Glutamatergic neuron (in vitro differentiated cells): ENCODE data around the gene CLIP2. TPM values are rescaled to one million over a fixed set of nuclear protein-coding genes. Genes with fewer than 3 reads are reported as not detected.
A peak's percentile ranks its signal among the peaks of the same experiment; 100 is the strongest.
"Not testable (repeated sequence)": the region's sequence is repeated elsewhere in the genome, so short reads cannot be mapped to it uniquely, and the experiment has no call there.

Source experiments
- DNase-seq: peaks from one replicate; pipeline ENCODE4 v3.0.0; 2022
- H3K27ac Mint-ChIP-seq: one replicate; pipeline ENCODE4 v1.8.0; 2020; ENCODE audit warnings: mild to moderate bottlenecking, mixed read lengths, inconsistent platforms; ENCODE audit not compliant: unreplicated experiment
- H3K27me3 Mint-ChIP-seq: one replicate; pipeline ENCODE4 v1.8.0; 2020; ENCODE audit warnings: mild to moderate bottlenecking, moderate library complexity, mixed read lengths, inconsistent platforms; ENCODE audit not compliant: unreplicated experiment
- H3K36me3 Mint-ChIP-seq: one replicate; pipeline ENCODE4 v1.8.0; 2020; ENCODE audit warnings: mild to moderate bottlenecking, mixed read lengths, inconsistent platforms; ENCODE audit not compliant: unreplicated experiment
- H3K4me1 Mint-ChIP-seq: one replicate; pipeline ENCODE4 v1.8.0; 2020; ENCODE audit warnings: mild to moderate bottlenecking, low read depth, mixed read lengths, inconsistent platforms; ENCODE audit not compliant: unreplicated experiment
- H3K4me3 Mint-ChIP-seq: one replicate; pipeline ENCODE4 v1.8.0; 2020; ENCODE audit warnings: mild to moderate bottlenecking, mixed read lengths, inconsistent platforms; ENCODE audit not compliant: unreplicated experiment
- H3K9me3 Mint-ChIP-seq: one replicate; pipeline ENCODE4 v1.8.0; 2020; ENCODE audit warnings: mild to moderate bottlenecking, moderate library complexity, mixed read lengths, inconsistent platforms; ENCODE audit not compliant: unreplicated experiment
- total RNA-seq: library from RNA; stranded (reverse); fragmentation: NEBNext Ultra II Directional; extraction: Animal tissue kit (Norgen Biotek cat#: 25700); gene quantifications from one replicate; pipeline ENCODE4 v1.2.1, GENCODE V29; 2021; ENCODE audit not compliant: unreplicated experiment
- TF ChIP-seq, protein P1 (sequence below): fragments of 200-600 bp; sonication (generic); IDR thresholded peaks from one replicate; pipeline ENCODE4 v1.5.0; 2021; ENCODE audit not compliant: partially characterized antibody, unreplicated experiment

CLIP2 gene
- total RNA-seq, 1 donor from 2014 or later = 96.1 TPM

DNA sequence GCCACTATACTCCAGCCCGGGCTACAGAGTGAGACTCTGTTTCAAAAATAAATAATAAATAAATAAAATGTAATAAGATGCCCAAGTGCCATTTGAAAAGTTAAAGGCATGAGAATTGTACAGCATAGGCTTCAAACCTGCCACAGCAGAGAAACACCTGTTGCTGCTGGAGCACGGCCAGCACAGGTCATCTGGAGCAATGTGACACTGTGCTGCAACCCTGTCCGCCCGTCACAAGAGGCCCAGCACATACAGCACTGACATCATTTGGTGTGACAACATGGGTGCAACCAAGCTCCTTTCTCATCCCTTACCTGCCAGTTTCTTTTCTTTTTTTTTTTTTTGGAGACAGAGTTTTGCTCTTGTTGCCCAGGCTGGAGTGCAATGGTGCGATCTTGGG, 36.3 kb upstream of the CLIP2 start:
- H3K4me3 Mint-ChIP-seq = peak overlapping the region; percentile 55
- peaks cover 9% of the 10 kb centered on the region for H3K27me3 Mint-ChIP-seq
- H3K4me1 Mint-ChIP-seq = no peaks in the 10 kb centered on the region
- no peak overlapping the region for H3K27ac Mint-ChIP-seq
- peaks cover 6% of the 10 kb centered on the region for H3K9me3 Mint-ChIP-seq
- no peaks in the 10 kb centered on the region for H3K36me3 Mint-ChIP-seq
- DNase-seq = no peak
- TF ChIP-seq, protein P1, sequence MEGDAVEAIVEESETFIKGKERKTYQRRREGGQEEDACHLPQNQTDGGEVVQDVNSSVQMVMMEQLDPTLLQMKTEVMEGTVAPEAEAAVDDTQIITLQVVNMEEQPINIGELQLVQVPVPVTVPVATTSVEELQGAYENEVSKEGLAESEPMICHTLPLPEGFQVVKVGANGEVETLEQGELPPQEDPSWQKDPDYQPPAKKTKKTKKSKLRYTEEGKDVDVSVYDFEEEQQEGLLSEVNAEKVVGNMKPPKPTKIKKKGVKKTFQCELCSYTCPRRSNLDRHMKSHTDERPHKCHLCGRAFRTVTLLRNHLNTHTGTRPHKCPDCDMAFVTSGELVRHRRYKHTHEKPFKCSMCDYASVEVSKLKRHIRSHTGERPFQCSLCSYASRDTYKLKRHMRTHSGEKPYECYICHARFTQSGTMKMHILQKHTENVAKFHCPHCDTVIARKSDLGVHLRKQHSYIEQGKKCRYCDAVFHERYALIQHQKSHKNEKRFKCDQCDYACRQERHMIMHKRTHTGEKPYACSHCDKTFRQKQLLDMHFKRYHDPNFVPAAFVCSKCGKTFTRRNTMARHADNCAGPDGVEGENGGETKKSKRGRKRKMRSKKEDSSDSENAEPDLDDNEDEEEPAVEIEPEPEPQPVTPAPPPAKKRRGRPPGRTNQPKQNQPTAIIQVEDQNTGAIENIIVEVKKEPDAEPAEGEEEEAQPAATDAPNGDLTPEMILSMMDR = no peak

DNA sequence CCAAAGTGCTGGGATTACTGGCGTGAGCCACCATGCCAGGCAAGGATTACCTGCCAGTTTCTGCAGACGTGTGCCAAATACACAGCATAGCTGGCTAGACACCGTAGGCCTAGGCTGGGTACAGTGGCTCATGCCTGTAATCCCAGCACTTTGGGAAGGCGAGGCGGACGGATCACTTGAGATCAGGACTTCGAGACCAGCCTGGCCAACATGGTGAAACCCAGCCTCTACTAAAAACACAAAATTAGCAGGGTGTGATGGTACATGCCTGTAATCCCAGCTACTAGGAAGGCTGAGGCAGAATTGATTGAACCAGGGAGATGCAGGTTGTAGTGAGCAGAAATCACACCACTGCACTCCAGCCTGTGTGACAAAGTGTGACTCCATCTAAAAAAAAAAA, 35.9 kb upstream of the CLIP2 start:
- Mint-ChIP-seq H3K4me1 (no peaks in the 10 kb centered on the region), H3K27ac (no peak overlapping the region), H3K36me3 (no peaks in the 10 kb centered on the region), H3K4me3 (peak overlapping the region; percentile 90), H3K27me3 (peaks cover 9% of the 10 kb centered on the region), H3K9me3 (peaks cover 6% of the 10 kb centered on the region)
- DNase-seq = no peak
- TF ChIP-seq, protein P1 = no peak

DNA sequence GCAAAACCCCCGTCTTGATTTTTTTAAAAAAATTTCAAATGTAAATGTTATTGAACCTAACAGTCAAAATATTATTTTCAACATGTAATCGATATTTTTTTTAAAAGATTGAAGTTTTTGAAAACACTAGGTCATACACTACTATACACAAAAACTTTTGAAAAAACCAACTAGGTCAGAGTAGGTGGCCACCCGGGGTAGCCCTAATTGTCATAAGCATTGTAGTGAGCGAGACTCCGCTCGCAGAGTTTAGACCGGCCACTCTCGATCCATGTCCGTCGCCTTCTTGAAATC, 35.4 kb upstream of the CLIP2 start:
- Mint-ChIP-seq H3K27me3 (peaks cover 9% of the 10 kb centered on the region), H3K36me3 (no peaks in the 10 kb centered on the region), H3K27ac (no peak overlapping the region), H3K9me3 (peaks cover 6% of the 10 kb centered on the region), H3K4me1 (no peaks in the 10 kb centered on the region), H3K4me3 (peak overlapping the region; percentile 90)
- DNase-seq = no peak
- TF ChIP-seq, protein P1 = no peak

DNA sequence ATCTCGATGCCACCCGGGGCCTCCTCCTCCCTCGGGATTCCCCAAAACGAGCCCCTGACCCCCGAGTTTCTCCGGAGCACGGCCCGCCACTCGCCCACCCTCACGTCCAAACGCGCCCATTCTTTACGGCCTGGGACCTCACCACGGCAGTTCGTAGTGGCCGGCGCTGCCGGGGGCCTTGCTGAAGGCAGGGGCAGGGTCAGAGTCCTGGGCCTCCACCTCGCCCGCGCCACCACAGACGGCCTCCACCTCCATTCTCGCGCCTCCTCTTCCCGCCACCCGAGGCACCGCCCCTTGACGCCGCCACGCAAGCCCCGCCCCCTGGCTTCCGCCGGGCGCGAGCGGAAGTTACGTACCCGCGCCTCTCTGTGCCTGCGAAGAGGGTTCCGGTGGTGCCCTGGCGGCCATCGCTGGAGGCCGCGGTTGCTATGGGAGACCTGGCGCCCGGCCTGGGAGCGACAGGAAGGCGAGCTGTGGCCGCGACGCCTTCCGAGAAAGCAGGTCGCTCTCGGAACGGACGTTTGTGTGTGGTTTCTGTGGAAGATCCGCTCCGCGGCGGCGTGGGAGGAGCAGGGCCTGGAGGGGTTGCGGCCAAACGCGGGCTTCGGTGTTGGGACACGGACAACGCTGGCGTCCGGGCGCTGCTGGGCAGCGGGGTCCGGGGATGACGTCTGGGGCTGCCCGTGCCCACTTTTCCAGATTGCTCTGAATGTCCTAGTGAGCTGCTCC, 34.9 kb upstream of the CLIP2 start, which contains the start of gene RFC2:
Gene RFC2, minus strand, starts transcription at position 271 of the 729 bp plus-strand sequence. Its CDS starts 16 bp downstream, at position 255.
- no peaks in the 10 kb centered on the region for H3K4me1 Mint-ChIP-seq
- TF ChIP-seq, protein P1 = peak; percentile 57
- H3K27me3 Mint-ChIP-seq = peaks cover 7% of the 10 kb centered on the region
- H3K36me3 Mint-ChIP-seq = no peaks in the 10 kb centered on the region
- peaks cover 6% of the 10 kb centered on the region for H3K9me3 Mint-ChIP-seq
- H3K27ac Mint-ChIP-seq = peak within 1 kb of the TSS; percentile 85
- peak; percentile 98 for DNase-seq
- peak within 1 kb of the TSS; percentile 90 for H3K4me3 Mint-ChIP-seq

DNA sequence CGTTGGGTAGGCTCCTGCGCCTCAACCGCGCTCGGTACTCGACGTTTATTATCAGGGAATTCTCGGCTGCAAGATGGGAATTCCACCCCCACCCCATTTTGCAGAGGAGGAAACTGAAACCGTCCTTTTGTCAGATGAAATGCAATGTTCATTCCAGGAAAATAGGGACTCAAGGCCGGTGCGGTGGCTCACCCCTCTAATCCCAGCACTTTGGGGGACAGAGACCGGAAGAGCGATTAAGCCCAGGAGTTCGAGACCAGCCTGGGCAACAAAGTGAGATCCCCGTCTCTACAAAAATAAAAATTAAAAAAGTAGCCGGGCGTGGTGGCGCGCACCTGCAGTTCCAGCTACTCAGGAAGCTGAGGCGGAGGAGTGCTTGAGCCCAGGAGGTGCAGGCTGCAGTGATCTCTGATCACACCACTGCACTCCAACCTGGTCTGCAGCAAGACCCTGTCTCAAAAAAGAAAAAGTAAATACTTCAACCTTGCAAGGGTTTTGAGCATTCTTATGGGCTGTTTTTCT, 34.3 kb upstream of the CLIP2 start:
- Mint-ChIP-seq H3K9me3 (peaks cover 6% of the 10 kb centered on the region), H3K4me1 (no peaks in the 10 kb centered on the region), H3K27ac (peak overlapping the region; percentile 85), H3K4me3 (peak overlapping the region; percentile 90), H3K36me3 (no peaks in the 10 kb centered on the region), H3K27me3 (peaks cover 7% of the 10 kb centered on the region)
- no peak for DNase-seq
- TF ChIP-seq, protein P1 = no peak

DNA sequence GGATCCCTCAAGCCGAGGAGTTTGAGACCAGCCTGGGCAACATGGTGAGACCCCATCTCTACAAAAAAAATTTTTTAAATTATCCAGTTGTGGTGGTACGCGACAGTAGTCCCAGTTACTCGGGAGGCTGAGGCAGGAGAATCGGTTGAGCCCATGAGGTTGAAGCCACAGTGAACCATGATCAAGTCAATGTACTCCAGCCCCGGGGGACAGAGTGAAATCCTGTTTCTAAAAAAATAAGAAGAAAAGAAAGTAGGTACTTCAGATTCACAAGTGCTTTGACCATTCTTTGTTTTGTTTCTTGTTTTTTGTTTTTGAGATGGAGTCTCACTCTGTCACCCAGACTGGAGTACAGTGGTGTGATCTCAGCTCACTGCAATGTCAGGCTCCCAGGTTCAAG, 33.7 kb upstream of the CLIP2 start:
- not testable (repeated sequence) for H3K27ac Mint-ChIP-seq, H3K27me3 Mint-ChIP-seq, H3K4me1 Mint-ChIP-seq, H3K36me3 Mint-ChIP-seq, DNase-seq, H3K9me3 Mint-ChIP-seq
- peak overlapping the region; percentile 38 for H3K4me3 Mint-ChIP-seq
